ENCODE data around the gene CDC42BPA. TPM values are rescaled to one million over a fixed set of nuclear protein-coding genes. Genes with fewer than 3 reads are reported as not detected.
A peak's percentile ranks its signal among the peaks of the same experiment; 100 is the strongest.
"Not testable (repeated sequence)": the region's sequence is repeated elsewhere in the genome, so short reads cannot be mapped to it uniquely, and the experiment has no call there.

The CDC42BPA gene, protein sequence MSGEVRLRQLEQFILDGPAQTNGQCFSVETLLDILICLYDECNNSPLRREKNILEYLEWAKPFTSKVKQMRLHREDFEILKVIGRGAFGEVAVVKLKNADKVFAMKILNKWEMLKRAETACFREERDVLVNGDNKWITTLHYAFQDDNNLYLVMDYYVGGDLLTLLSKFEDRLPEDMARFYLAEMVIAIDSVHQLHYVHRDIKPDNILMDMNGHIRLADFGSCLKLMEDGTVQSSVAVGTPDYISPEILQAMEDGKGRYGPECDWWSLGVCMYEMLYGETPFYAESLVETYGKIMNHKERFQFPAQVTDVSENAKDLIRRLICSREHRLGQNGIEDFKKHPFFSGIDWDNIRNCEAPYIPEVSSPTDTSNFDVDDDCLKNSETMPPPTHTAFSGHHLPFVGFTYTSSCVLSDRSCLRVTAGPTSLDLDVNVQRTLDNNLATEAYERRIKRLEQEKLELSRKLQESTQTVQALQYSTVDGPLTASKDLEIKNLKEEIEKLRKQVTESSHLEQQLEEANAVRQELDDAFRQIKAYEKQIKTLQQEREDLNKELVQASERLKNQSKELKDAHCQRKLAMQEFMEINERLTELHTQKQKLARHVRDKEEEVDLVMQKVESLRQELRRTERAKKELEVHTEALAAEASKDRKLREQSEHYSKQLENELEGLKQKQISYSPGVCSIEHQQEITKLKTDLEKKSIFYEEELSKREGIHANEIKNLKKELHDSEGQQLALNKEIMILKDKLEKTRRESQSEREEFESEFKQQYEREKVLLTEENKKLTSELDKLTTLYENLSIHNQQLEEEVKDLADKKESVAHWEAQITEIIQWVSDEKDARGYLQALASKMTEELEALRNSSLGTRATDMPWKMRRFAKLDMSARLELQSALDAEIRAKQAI (N-terminal part only)
- 1 to 10 TPM; 2.7 to 3.0 TPM for total RNA-seq

DNA sequence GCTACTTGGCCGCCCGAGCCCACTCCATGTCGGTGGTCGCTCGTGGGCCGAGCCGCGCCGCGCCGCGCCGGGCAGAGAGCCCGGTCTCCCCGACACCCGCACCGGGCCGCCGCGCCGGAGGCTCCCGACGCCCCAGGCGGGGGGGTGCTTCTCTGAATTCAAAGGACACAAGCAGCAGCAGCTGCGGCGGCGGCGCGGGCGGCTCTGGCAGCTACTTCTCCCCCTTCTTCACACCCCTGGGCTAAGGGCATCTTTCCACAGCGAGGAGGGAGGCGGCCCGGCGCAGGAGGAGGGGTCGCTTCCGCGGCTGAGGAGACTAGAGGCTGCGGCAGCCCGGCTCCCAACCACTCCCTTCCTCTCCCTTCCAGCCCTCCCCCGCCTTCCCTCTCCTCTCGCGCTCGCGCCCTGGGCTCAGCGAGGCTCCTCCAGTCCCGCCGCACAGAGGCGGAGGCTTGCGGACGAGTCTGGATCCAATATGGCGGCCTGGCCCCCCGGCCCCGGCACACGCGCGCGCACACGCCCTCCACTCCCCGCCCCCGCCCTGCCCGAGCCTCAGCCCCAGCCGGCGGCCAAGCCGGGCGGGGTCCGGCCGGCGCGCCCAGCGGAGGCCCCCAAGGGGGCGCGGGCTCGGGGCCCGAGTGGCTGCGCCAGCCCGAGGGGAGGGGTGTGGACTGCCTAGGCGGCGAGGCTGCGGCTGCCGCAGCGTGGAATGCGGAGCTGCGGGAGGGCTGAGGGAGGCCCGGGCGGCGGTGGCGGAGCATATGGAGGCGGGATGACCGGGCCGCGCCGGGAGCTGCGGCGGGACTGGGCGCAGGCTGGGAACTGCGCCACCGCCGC lies at the start of gene CDC42BPA:
Gene CDC42BPA (minus strand): TSS at position 477 of the 837 bp plus-strand sequence. CDS start 1,310 bp downstream, outside the sequence.
- H3K27me3 Mint-ChIP-seq: peaks cover 74% of the 10 kb centered on the region
- no peaks in the 10 kb centered on the region for H3K9me3 Mint-ChIP-seq
- H3K4me1 Mint-ChIP-seq: peaks cover 8% of the 10 kb centered on the region
- DNase-seq: peak; percentile 52
- no peaks in the 10 kb centered on the region for H3K36me3 Mint-ChIP-seq
- H3K27ac Mint-ChIP-seq: peak within 1 kb of the TSS; percentile 54
- peak within 1 kb of the TSS; percentile 78 for H3K4me3 Mint-ChIP-seq

DNA sequence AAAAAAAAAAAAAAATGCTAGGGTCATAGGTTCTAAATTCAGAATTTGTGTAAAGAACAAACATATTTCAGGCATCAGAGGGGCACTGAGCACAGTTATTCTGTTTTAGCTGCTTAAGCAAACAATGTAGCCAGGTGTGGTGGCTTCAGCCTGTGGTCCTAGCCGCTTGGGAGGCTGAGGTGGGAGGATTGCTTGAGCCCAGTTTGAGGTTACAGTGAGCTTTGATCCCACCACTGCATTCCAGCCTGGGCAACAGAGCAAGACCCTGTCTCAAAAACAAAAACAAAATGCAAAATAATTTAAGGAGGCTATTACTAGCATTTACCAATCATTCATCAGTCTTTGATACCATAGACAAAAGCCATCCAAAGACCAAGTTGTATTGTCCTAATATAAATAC lies 49.7 kb upstream of the CDC42BPA start:
- no peaks in the 10 kb centered on the region for H3K4me1 Mint-ChIP-seq

DNA sequence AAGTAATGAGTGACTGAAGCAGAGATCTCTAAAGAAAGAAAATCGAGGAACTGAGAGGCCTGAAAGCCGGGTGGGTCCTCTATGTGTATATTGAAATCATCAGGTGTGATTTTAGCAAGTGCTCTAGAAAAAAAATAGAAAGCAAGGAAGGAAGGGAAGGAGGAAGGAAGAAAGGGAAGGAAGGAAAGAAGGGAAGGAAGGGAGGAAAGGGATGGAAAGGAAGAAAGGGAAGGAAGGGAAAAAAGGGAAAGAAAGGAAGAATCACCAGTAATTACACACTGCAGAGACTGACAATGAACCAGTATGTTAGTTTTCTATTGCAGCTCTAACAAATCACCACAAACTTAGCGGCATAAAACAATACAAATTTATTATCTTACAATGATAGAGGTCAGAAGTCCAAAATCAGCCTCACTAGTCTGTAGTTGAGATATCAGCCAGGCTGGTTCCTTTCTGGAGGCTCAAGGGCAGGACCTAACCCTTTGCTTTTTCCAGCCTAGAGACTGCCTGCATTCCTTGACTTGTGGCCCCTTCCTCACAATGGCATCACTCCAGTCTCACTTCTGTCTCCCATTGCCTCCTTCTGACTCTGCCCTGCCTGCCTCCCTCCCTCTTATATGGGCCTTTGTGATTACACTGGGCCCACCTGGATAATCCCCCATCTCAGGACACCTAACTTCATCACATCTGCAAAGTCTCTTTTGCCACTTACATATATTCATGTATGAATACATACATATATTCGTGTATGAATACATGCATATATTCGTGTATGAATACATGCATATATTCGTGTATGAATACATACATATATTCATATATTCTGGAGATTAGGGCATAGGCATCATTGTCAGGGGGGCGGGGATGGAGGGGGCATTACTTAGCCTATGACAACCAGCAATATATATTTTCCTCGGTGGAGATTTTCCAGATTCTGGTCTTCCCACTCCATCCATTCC lies 47.5 kb upstream of the CDC42BPA start:
- no peak overlapping the region for H3K4me3 Mint-ChIP-seq
- no peak for DNase-seq
- H3K9me3 Mint-ChIP-seq: no peaks in the 10 kb centered on the region
- no peak overlapping the region for H3K27ac Mint-ChIP-seq
- no peaks in the 10 kb centered on the region for H3K27me3 Mint-ChIP-seq
- H3K36me3 Mint-ChIP-seq: no peaks in the 10 kb centered on the region
- H3K4me1 Mint-ChIP-seq: no peaks in the 10 kb centered on the region

More for the DNA sequence above, 49.7 kb upstream of the CDC42BPA start:
- H3K36me3 Mint-ChIP-seq: no peaks in the 10 kb centered on the region
- no peaks in the 10 kb centered on the region for H3K9me3 Mint-ChIP-seq
- no peak overlapping the region for H3K4me3 Mint-ChIP-seq
- H3K27ac Mint-ChIP-seq: no peak overlapping the region
- DNase-seq: no peak
- H3K27me3 Mint-ChIP-seq: peaks cover 3% of the 10 kb centered on the region

DNA sequence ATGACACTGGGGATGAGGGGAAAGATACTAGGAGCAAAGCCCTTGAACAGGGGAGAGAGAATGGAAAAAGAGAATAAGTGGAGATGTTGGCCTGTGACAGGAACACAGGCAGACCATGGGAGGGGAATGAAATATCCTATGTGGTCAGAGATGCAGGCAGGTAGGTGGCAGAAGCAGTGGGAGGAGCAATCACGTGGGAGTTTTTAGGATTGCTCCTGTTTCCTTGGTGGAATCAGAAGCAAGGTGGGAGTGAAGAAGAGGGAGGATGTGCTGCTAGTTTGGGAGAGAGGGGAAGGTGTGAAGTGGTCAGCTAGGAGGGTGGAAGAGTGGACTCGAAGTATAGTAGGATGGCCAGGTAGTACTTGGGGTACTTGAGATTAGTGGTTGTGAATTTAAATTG lies 46.4 kb upstream of the CDC42BPA start:
- peaks cover 6% of the 10 kb centered on the region for H3K27me3 Mint-ChIP-seq
- H3K36me3 Mint-ChIP-seq: no peaks in the 10 kb centered on the region
- H3K4me3 Mint-ChIP-seq: no peak overlapping the region
- H3K4me1 Mint-ChIP-seq: no peaks in the 10 kb centered on the region
- no peak for DNase-seq
- no peak overlapping the region for H3K27ac Mint-ChIP-seq
- no peaks in the 10 kb centered on the region for H3K9me3 Mint-ChIP-seq

DNA sequence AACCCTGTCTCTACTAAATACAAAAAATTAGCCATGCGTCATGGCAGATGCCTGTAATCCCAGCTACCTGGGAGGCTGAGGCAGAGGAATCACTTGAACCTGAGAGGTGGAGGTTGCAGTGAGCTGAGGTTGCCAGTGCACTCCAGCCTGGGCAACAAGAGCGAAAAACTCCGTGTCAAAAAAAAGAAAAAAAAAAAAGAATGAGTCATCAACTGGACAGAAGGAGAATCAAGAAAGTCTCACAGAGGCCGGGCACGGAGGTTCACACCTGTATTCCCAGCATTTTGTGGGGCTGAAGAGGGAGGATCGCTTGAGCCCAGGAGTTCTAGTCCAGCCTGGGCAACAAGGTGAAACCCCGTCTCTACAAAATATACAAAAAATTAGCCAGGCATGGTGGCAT lies 45.5 kb upstream of the CDC42BPA start:
- Mint-ChIP-seq H3K36me3 (no peaks in the 10 kb centered on the region), H3K9me3 (no peaks in the 10 kb centered on the region), H3K27me3 (peaks cover 6% of the 10 kb centered on the region), H3K4me3 (no peak overlapping the region), H3K4me1 (no peaks in the 10 kb centered on the region), H3K27ac (no peak overlapping the region)
- DNase-seq: no peak

DNA sequence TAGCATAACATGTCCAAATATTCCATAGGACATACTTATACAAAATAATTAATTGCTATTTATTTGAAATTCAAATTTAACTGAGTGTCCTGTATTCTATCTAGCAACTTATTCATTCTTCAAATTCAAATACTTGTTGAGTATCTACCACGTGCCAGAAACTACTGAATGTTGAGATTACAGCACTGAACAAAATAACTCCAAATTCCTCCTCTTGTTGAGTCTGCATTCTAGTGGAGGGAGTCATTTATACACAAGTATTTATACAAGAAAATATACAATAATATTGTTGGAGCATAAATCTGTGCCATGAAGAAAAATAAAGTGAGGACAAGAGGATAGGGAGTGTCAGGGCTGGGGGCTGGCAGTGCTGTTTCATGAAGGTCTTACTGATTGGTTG lies 43.7 kb upstream of the CDC42BPA start:
- peaks cover 8% of the 10 kb centered on the region for H3K27me3 Mint-ChIP-seq
- no peak for DNase-seq
- no peaks in the 10 kb centered on the region for H3K9me3 Mint-ChIP-seq
- no peaks in the 10 kb centered on the region for H3K36me3 Mint-ChIP-seq
- H3K4me1 Mint-ChIP-seq: no peaks in the 10 kb centered on the region
- no peak overlapping the region for H3K27ac Mint-ChIP-seq
- no peak overlapping the region for H3K4me3 Mint-ChIP-seq

DNA sequence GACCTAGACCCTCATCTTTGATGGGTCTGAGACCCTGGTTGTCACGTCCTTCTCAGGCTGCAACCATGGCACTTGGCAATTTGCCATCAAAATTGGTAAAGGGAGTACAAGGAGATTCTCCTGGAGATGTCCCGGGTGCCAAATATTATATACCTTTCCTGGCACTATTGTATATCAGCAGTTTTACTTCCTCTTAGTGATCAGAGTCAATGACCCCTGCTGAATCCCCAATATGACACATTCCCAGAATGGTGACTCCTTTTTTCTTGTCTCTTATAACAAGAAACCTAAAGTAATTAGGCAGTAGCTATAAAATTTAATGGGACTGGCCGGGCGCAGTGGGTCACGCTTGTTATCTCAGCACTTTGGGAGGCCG lies 39.6 kb upstream of the CDC42BPA start:
- DNase-seq: no peak
- no peak overlapping the region for H3K4me3 Mint-ChIP-seq
- H3K27ac Mint-ChIP-seq: no peak overlapping the region
- H3K36me3 Mint-ChIP-seq: no peaks in the 10 kb centered on the region
- no peaks in the 10 kb centered on the region for H3K4me1 Mint-ChIP-seq
- peaks cover 9% of the 10 kb centered on the region for H3K27me3 Mint-ChIP-seq
- no peaks in the 10 kb centered on the region for H3K9me3 Mint-ChIP-seq

DNA sequence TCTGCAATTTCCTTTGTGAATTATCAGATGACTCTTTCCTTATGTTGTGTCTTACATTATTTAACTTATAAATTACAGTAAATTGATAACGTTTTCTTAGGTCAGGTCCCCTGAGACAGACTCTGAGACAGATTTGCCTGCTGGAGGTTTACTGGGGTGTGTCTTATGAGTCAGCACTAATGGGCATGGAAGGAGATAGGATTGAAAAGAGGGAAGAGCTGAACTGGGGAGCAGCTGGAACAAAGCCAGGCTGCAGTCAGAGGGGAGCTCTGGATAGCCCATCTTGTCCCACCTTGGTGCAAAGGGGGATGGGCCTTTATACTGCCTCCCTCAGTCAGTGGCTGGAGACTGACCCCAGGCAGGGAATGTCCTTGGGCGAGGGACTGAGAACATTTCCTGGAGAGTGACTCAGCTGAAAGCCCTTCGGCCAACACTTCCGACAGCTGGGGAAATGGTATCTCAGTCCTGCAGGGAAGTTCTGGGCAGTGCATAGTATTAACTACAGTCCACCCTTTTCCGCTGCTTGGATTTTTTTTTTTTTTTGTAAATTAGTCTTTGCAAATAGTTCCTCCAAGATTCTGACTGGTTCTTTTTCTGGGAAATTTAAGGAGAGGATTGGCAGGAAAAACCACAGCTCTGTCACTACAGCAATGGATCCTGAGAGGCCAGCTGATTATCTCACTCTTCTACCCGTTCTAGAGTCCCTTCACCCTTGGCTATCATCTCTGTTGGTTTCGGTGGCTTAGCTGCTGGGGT lies 39.1 kb upstream of the CDC42BPA start:
- H3K9me3 Mint-ChIP-seq: no peaks in the 10 kb centered on the region
- H3K27ac Mint-ChIP-seq: no peak overlapping the region
- no peak for DNase-seq
- no peaks in the 10 kb centered on the region for H3K4me1 Mint-ChIP-seq
- no peak overlapping the region for H3K4me3 Mint-ChIP-seq
- peaks cover 9% of the 10 kb centered on the region for H3K27me3 Mint-ChIP-seq
- H3K36me3 Mint-ChIP-seq: no peaks in the 10 kb centered on the region

DNA sequence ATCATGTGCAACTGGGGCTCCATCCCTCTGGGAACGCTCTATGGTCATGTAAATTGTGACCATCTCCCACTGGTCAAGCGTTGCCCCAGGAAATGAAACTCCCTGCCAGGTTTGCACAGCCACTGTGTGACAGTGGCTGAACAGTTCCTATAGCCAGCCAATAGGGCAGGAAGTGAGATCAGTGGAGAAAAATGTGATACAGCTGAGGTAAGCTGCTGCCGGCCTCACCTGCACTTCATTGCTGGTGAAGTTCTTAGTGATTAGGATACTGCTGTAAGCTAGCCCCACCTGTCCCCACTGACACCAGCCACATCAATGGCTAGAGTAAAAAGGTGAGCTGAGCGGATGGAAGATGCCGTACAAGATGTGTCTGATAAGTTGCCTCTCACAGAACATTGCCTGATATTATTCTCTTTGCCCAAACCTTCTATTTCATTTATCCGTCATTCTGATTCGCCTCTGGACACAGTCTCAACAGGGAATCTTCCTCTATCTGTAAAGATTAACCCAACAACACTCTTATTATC lies 38.4 kb upstream of the CDC42BPA start:
- Mint-ChIP-seq H3K9me3 (no peaks in the 10 kb centered on the region), H3K4me1 (no peaks in the 10 kb centered on the region), H3K4me3 (no peak overlapping the region), H3K36me3 (no peaks in the 10 kb centered on the region), H3K27me3 (peaks cover 9% of the 10 kb centered on the region), H3K27ac (no peak overlapping the region)
- DNase-seq: no peak

DNA sequence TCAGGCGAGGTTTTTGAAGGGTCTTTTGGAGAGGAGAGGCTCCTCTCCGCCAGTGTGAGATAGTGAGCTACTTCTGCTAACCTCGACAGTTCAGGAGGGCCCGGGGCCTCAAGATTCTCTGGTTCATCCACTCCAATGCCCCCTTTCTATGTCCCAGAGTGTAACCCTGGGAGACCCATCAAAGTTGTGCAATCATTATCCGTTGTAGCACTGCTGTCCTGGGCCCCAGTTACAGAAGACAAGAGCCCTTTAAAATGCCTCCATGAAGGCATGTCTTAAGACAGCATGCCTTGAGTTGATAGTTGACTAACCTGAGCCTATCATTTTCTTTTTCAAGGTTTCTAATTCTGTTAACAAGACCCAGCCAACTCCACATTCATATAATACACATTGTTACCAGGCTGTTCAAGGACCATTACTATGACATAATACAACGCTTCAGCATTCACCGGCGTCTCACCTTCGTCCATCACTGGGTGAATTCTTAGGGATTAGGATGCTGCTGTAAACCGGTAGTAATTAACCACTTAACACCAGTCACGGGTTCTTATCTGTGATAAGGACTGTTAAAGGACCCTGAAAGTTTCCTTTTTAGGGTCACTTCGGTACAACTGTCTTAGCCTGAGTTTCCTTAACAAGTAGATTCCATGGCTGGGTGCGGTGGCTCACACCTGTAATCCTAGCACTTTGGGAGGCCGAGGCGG lies 37.4 kb upstream of the CDC42BPA start:
- H3K4me1 Mint-ChIP-seq: no peaks in the 10 kb centered on the region
- peaks cover 9% of the 10 kb centered on the region for H3K27me3 Mint-ChIP-seq
- no peak overlapping the region for H3K4me3 Mint-ChIP-seq
- H3K27ac Mint-ChIP-seq: no peak overlapping the region
- no peaks in the 10 kb centered on the region for H3K9me3 Mint-ChIP-seq
- DNase-seq: no peak
- H3K36me3 Mint-ChIP-seq: no peaks in the 10 kb centered on the region

DNA sequence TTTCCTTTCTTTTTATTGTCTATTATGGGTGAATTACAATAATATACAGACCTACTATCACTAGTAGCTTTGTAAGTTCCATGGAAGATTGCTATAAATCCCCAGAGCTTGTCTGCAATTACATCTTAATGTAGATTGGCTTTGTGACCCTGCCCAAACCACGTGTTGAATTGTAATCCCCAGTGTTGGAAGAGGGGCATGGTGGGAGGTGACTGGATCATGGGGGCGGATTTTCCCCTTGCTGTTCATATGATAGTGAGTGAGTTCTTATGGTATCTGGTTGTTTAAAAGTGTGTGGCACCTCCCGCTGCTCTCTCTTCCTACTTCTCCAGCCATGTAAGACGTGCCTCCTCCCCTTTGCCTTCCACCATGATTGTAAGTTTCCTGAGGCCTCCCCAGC lies 34.9 kb upstream of the CDC42BPA start:
- H3K4me3 Mint-ChIP-seq: no peak overlapping the region

DNA sequence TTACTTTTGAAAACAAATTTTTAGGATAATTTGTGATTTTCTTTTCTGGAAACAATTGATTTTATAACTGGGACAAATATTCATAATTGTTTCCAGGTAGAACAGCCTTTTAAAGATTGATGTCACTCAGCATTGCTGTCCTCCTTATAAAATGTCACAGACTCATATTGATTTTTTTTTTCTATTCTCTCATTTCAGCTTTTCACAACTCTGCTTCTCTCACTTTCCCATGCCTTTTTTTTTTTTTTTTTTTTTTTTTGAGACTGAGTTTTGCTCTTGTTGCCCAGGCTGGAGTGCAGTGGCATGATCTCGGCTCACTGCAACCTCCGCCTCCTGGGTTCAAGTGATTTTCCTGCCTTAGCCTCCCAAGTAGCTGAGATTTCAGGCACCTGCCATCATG lies 33.9 kb upstream of the CDC42BPA start:
- not testable (repeated sequence) for H3K27ac Mint-ChIP-seq, DNase-seq, H3K27me3 Mint-ChIP-seq, H3K4me3 Mint-ChIP-seq, H3K4me1 Mint-ChIP-seq, H3K36me3 Mint-ChIP-seq, H3K9me3 Mint-ChIP-seq

More for the DNA sequence above, 34.9 kb upstream of the CDC42BPA start:
- Mint-ChIP-seq H3K9me3 (no peaks in the 10 kb centered on the region), H3K36me3 (no peaks in the 10 kb centered on the region), H3K4me1 (no peaks in the 10 kb centered on the region), H3K27me3 (peaks cover 9% of the 10 kb centered on the region), H3K27ac (no peak overlapping the region)
- no peak for DNase-seq

DNA sequence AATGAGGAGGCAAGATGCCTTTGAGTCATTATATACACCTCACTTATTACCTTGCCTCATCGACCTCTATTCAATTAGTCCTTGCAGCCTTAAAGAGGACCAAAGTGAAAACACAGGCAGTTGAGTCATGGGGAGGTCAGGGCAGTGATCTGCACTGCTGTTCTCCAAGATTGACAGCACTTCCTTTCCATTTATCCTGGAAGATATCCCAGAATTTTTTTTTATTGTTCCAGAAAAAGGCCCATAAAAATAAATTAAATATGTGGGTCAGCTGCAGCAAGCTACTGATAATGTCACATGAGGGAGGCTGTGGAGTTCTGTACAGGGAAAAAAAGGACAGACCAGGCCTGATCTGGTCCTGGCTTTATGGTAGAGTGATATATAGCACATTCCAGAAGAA lies 33.2 kb upstream of the CDC42BPA start:
- H3K4me1 Mint-ChIP-seq: no peaks in the 10 kb centered on the region
- H3K27me3 Mint-ChIP-seq: peaks cover 6% of the 10 kb centered on the region
- no peak overlapping the region for H3K27ac Mint-ChIP-seq
- H3K36me3 Mint-ChIP-seq: no peaks in the 10 kb centered on the region
- DNase-seq: no peak
- H3K4me3 Mint-ChIP-seq: no peak overlapping the region
- no peaks in the 10 kb centered on the region for H3K9me3 Mint-ChIP-seq

Data from activated naive CD8-positive, alpha-beta T cell treated with anti-CD3 and anti-CD28 coated beads for 36 hours (primary cell).